Central memory CD8-positive, alpha-beta T cell (primary cell): Measurements from ENCODE around the gene PSMG3.

Experiments
- ATAC-seq: fragments of 150-1000 bp; cut with Tn5 transposase; replicated peaks from 2 replicates; pipeline ENCODE4 v1.10.0; 2022; ENCODE audit warnings: mild to moderate bottlenecking, moderate FRiP score, moderate number of reproducible peaks; ENCODE audit not compliant: poor library complexity, severe bottlenecking; ENCODE audit errors: extremely low read depth
- DNase-seq, 2 donors: peaks; one replicate each; pipeline ENCODE4 v3.0.0; 2021; ENCODE audit warnings: low spot score in 2 of 2
- H3K27ac Mint-ChIP-seq: one replicate; pipeline ENCODE4 v1.8.0; 2022; ENCODE audit warnings: low read depth, mild to moderate bottlenecking, moderate library complexity, mixed read lengths
- H3K27me3 Mint-ChIP-seq: one replicate; pipeline ENCODE4 v1.8.0; 2022; ENCODE audit warnings: mixed read lengths
- H3K36me3 Mint-ChIP-seq: one replicate; pipeline ENCODE4 v1.8.0; 2022; ENCODE audit warnings: mild to moderate bottlenecking, moderate library complexity, mixed read lengths; ENCODE audit not compliant: insufficient read depth
- H3K4me1 Mint-ChIP-seq: one replicate; pipeline ENCODE4 v1.8.0; 2022; ENCODE audit warnings: mixed read lengths
- H3K4me3 Mint-ChIP-seq: one replicate; pipeline ENCODE4 v1.8.0; 2022; ENCODE audit warnings: mild to moderate bottlenecking, moderate library complexity, mixed read lengths
- H3K9me3 Mint-ChIP-seq: one replicate; pipeline ENCODE4 v1.8.0; 2022; ENCODE audit warnings: mixed read lengths

Gene PSMG3

DNA sequence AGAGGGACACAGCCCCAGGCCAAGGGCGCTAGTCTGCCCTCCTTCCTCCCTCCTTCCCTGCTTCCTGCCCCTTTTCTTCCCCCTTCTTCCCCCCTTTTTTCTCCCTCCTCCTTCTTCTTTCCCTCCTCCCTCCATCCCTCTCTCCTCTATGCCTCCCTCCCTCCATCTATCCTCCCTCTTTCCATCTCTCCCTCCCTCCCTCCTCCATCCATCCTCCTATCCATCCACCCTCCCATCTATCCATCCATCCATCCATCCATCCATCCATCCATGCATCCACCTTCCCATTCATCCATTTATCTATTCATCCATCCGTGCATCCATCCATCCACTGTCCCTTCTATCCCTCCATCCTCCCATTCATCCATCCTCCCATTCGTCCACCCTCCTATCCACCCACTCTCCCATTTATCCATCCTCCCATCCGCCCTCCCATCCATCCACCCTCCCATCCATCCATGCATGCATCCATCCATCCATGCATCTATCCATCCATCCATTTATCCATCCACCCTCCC lies 24.1 kb upstream of the PSMG3 start:
- Mint-ChIP-seq H3K27ac (no peak overlapping the region), H3K36me3 (peaks cover 2% of the 10 kb centered on the region), H3K9me3 (no peaks in the 10 kb centered on the region), H3K4me3 (no peak overlapping the region), H3K4me1 (peaks cover 19% of the 10 kb centered on the region), H3K27me3 (peaks cover 95% of the 10 kb centered on the region)
- no peak for ATAC-seq
- no peak for DNase-seq

DNA sequence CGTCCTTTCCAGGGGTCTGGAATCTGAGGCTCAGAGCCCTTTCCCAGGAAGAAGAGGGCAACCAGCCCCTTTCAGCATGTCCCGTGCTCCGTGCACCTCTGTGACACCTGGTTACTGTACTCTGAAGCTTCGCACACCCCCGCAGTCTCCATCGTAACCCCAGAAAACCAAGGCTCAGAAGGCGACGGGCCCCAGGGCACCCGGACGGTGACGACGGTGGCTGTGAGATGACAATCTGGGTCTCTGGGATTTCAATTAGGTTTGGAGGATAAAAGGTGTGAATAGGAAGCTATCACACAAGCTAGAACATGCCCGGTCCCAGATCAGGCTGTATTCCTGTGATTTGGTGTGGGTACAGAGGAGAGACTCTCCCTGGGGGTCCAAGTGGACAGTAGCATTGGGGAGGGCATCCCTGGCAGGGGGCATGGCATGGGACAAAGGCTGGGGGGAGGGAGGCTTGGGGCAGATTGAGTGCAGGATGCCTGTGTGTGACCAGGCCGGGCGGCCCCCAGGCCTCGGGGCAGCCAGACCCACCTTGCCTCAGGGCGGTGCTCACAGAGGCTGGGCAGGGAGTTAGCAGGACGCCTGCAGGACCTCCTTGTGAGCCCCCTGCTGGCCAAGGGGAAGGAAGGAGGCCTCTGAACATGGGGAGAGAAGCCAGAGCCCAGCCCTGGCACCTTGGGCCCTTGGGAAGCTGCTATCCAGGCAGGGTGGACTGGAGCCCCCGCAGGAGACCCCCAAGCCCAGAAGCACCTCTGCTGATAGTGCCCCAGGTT lies 23.4 kb upstream of the PSMG3 start:
- no peak overlapping the region for H3K27ac Mint-ChIP-seq
- DNase-seq, result no peak
- peak overlapping the region; percentile 50 for H3K4me3 Mint-ChIP-seq
- H3K9me3 Mint-ChIP-seq, result no peaks in the 10 kb centered on the region
- H3K36me3 Mint-ChIP-seq, result peaks cover 2% of the 10 kb centered on the region
- H3K27me3 Mint-ChIP-seq, result peaks cover 95% of the 10 kb centered on the region
- peaks cover 19% of the 10 kb centered on the region for H3K4me1 Mint-ChIP-seq
- ATAC-seq, result no peak

DNA sequence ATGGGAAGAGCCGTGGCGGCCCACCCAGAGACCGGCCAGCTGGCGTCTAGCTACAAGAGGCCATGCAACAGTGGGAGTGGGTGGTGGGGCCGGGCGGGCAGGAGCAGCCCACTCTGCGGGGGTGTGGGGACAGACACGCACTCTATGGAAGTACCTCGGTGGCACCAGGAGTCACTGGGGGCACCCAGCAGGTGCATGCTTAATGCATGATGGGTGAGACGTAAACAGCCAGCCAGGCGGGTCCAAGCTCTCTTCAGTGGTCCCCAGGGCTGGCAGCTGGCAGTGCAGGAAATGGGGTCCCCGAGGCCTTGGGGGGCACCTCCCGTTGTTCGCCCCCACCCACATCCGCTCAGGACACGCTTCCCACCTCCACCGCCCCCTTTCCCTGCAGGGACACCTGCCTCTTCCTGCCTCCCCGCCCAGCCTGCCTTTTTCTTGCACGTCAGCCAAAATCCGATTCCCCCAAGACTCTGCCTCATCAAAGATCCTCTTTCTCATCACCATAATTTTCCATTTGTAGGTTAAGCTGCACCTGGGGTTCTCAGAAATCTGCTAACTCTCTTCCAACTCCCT lies 22.6 kb upstream of the PSMG3 start:
- Mint-ChIP-seq H3K27me3 (peaks cover 93% of the 10 kb centered on the region), H3K27ac (no peak overlapping the region), H3K36me3 (peaks cover 2% of the 10 kb centered on the region), H3K4me1 (peaks cover 19% of the 10 kb centered on the region), H3K9me3 (no peaks in the 10 kb centered on the region), H3K4me3 (peak overlapping the region; percentile 50)
- DNase-seq, result no peak
- ATAC-seq, result no peak

DNA sequence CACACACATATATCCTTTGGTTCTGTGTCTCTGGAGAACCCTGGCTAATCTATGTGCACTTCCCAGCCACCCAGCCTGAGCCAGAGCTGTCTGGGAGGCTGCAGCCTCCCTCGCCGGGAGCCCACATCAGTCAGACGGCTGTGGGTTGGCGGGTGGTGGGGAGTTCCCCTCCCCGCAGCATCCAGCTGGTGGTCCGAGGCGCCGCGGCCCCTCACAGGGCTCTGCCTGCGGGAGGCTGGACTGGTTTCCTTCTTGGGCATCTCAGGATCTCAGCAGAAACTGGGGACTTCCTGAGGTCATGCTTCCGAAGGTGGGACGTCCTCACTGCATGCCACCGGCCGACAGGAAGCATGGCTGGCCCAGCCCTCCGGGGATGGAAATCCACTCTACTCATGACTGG lies 22.0 kb upstream of the PSMG3 start:
- H3K4me3 Mint-ChIP-seq, result peak overlapping the region; percentile 50
- H3K27me3 Mint-ChIP-seq, result peaks cover 88% of the 10 kb centered on the region
- H3K4me1 Mint-ChIP-seq, result peaks cover 19% of the 10 kb centered on the region
- peaks cover 2% of the 10 kb centered on the region for H3K36me3 Mint-ChIP-seq
- DNase-seq, result no peak
- no peaks in the 10 kb centered on the region for H3K9me3 Mint-ChIP-seq
- ATAC-seq, result peak; percentile 54
- no peak overlapping the region for H3K27ac Mint-ChIP-seq

DNA sequence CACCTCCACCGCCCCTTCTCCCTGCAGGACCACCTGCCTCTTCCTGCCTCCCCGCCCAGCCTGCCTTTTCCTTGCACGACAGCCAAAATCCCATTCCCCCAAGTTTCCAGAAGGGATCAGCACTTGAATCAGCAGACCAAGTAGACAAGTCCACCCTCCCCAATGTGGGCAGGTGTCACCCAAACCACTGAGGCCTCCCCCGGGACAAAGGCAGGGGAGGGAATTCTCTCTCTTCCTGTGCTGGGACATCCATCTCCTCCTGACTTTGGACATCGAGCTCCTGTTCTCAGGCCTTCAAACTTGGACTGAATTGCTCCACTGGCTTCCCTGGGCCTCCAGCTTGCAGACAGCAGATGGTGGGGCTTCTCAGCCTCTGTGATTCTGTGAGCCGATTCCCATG lies 21.6 kb upstream of the PSMG3 start:
- Mint-ChIP-seq H3K9me3 (no peaks in the 10 kb centered on the region), H3K27me3 (peaks cover 83% of the 10 kb centered on the region), H3K27ac (no peak overlapping the region), H3K4me3 (peak overlapping the region; percentile 50), H3K36me3 (peaks cover 2% of the 10 kb centered on the region), H3K4me1 (peaks cover 19% of the 10 kb centered on the region)
- DNase-seq, result no peak
- no peak for ATAC-seq

DNA sequence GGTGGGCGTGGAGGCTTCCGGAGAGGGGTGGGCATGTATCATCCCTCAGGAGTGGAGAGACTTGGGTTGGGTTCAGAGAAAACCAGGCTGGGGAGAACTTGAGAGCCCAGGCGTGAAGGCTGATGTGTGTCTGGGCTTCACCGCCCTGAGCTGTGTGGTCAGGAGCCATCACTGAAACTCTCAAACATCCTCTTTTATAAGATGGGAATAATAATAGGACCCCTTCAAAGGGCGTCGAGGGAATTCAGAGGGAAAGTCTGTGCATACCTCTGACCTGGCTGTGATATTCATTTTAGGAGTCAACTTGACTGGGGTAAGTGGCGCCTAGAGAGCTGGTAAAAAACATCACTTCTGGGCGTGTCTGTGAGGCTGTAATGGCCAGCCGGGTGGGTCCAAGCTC lies 21.1 kb upstream of the PSMG3 start:
- Mint-ChIP-seq H3K4me3 (no peak overlapping the region), H3K4me1 (peaks cover 19% of the 10 kb centered on the region), H3K36me3 (peaks cover under 1% of the 10 kb centered on the region), H3K27ac (no peak overlapping the region), H3K27me3 (peaks cover 78% of the 10 kb centered on the region), H3K9me3 (no peaks in the 10 kb centered on the region)
- ATAC-seq, result no peak
- DNase-seq, result no peak

DNA sequence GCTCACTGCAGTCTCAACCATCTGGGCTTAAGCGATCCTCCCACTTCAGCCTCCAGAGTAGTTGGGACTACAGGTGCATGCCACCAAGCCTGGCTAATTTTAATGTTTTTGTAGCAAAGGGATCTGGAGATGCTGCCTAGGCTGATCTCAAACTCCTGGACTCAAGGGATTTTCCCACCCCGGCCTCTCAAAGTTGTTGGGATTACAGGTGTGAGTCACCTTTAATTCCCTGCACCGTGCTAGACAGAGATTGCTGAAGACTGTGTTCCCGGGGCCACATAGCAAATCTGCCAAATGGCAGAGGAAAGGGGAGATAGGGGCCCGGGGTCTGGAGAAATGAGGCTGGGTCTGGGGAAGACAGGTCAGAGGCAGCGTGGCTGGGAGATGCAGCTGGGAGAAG lies 20.6 kb upstream of the PSMG3 start:
- peaks cover 74% of the 10 kb centered on the region for H3K27me3 Mint-ChIP-seq
- H3K4me3 Mint-ChIP-seq, result no peak overlapping the region
- H3K27ac Mint-ChIP-seq, result no peak overlapping the region
- no peaks in the 10 kb centered on the region for H3K36me3 Mint-ChIP-seq
- ATAC-seq (no peak), DNase-seq (no peak)
- H3K9me3 Mint-ChIP-seq, result no peaks in the 10 kb centered on the region
- peaks cover 19% of the 10 kb centered on the region for H3K4me1 Mint-ChIP-seq

- Mint-ChIP-seq H3K27ac (no peak overlapping the region), H3K36me3 (no peaks in the 10 kb centered on the region), H3K4me1 (peaks cover 19% of the 10 kb centered on the region), H3K4me3 (no peak overlapping the region), H3K27me3 (peaks cover 64% of the 10 kb centered on the region), H3K9me3 (no peaks in the 10 kb centered on the region)
- DNase-seq, result no peak
- ATAC-seq, result no peak
These were observed 19.1 kb upstream of the PSMG3 start for GRCh38 chr7:1588978-1589377.

DNA sequence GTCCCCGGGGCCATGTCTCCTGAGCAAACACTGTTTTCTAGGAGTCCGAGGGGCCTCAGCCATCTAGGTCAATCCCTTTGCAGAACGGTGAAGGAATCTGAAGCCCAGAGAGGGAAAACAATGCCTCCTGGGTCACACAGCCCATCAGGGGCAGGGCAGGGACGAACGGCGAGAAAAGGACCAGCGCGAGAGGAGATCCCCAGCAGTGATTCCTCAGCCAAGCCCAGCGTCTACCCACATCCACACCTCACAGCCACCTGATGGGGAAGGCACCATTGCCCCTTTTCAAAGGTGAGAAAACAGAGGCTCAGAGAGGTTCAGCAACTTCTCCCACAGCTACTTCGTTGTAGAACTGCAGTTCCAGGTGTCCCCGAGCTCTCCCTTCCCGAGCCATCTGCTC lies 17.9 kb upstream of the PSMG3 start:
- no peak overlapping the region for H3K27ac Mint-ChIP-seq
- H3K36me3 Mint-ChIP-seq, result no peaks in the 10 kb centered on the region
- peaks cover 14% of the 10 kb centered on the region for H3K4me1 Mint-ChIP-seq
- ATAC-seq, result no peak
- no peaks in the 10 kb centered on the region for H3K9me3 Mint-ChIP-seq
- peaks cover 52% of the 10 kb centered on the region for H3K27me3 Mint-ChIP-seq
- DNase-seq, result no peak
- H3K4me3 Mint-ChIP-seq, result no peak overlapping the region

- ATAC-seq (no peak), DNase-seq (no peak)
- Mint-ChIP-seq H3K27me3 (peaks cover 45% of the 10 kb centered on the region), H3K36me3 (no peaks in the 10 kb centered on the region), H3K4me3 (no peak overlapping the region), H3K4me1 (peaks cover 8% of the 10 kb centered on the region), H3K9me3 (no peaks in the 10 kb centered on the region), H3K27ac (no peak overlapping the region)
These were observed 17.2 kb upstream of the PSMG3 start for GRCh38 chr7:1586827-1587705.

DNA sequence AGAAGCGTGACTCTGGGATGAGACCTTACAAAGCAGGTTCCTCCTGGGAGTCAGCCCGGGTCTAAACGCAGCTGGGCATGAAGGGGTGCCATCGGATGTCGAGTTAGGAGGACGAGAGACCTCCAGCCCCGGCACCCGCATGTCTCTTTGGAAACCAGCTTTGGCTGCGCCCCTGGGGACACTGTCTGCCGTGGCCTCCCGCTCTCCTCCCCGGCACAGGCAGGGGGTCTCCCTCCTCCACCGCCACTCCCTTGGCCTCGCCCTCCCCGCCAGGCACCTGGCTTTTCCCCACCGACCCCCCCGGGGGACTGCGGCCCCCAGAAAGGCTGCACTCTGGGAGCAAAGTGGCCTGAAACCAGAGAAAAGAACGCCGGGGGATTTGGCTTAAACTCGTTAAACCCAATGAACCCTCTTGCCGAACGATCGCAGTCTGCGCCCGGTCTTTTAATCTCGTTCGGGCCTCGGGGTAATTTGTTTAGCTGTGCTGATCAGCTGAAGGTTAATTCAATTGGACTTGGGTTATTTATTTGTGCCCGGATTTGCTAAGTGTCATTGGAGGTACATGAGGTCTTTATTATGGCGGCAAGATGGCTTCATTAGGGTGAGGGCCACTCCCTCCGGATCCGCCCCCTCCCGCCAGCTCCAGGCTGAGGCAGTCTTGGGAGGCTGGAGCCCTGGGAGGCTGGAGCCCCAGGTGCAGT lies 16.4 kb upstream of the PSMG3 start:
- Mint-ChIP-seq H3K36me3 (no peaks in the 10 kb centered on the region), H3K27me3 (peaks cover 37% of the 10 kb centered on the region), H3K4me1 (peaks cover under 1% of the 10 kb centered on the region), H3K27ac (no peak overlapping the region), H3K9me3 (no peaks in the 10 kb centered on the region), H3K4me3 (no peak overlapping the region)
- no peak for DNase-seq
- no peak for ATAC-seq
